K562 (cell line): ENCODE data around the gene ERVFRD-1. TPM values are rescaled to one million over a fixed set of nuclear protein-coding genes. Genes with fewer than 3 reads are reported as not detected.
A peak's percentile ranks its signal among the peaks of the same experiment; 100 is the strongest.
"Not testable (repeated sequence)": the region's sequence is repeated elsewhere in the genome, so short reads cannot be mapped to it uniquely, and the experiment has no call there.

Experiments used
- ATAC-seq: fragments of 200-7000 bp; cut with Tn5 transposase; 3 replicates; pipeline ENCODE4 v1.9.1; 2020; ENCODE audit warnings: moderate library complexity
- BruUV-seq: library from RNA; stranded (reverse); fragments of 400-500 nt; replicated peaks from 2 replicates; lab custom pipeline; 2021; lab: Mats Ljungman, UMichigan
- CTCF ChIA-PET: fragments of 300-600 bp; formaldehyde crosslinking; extraction: SDS; loops from one replicate; lab custom pipeline; 2021; ENCODE audit warnings: low intra/inter-chr PET ratio; lab: Yijun Ruan, JAX
- POLR2A ChIA-PET: fragments of 300-600, 350-650 bp; sonication (Branson Sonifier 250); formaldehyde crosslinking; extraction: SDS; loops from one replicate; lab custom pipeline; 2021; ENCODE audit warnings: antibody characterized with exemption, inconsistent platforms; lab: Yijun Ruan, JAX
- DNase-seq, 4 experiments: peaks; one replicate each; pipeline versions ENCODE4 v3.0.0 to v3.0.0-alpha.2; 2011 to 2018; ENCODE audit warnings: low spot score in 3 of 4, mixed read lengths in 3 of 4; ENCODE audit errors: extremely low read depth in 1 of 4
- FAIRE-seq: peaks from 2 replicates; lab custom pipeline; 2011; peaks lifted over from hg19 to GRCh38; lab: Jason Lieb, UNC
- H2AFZ ChIP-seq: 2 replicates; pipeline ENCODE4 v1.6.0; 2011; ENCODE audit warnings: low read depth, low read length, control low read depth, inconsistent platforms
- H3K27ac ChIP-seq: fragments of 200-600 bp; 3 replicates; pipeline ENCODE4 v1.8.0; 2011; ENCODE audit warnings: low read depth, mild to moderate bottlenecking, control low read depth, inconsistent platforms, low read length, moderate library complexity, mixed read lengths; ENCODE audit errors: extremely low read depth
- H3K27me3 ChIP-seq, 2 experiments: fragments of 300-600 bp in 1 of 2; 2 replicates in 1 of 2; 3 replicates in 1 of 2; pipeline versions ENCODE4 v1.6.0 to v1.8.0; 2011; ENCODE audit warnings: inconsistent platforms in 2 of 2, low read length in 2 of 2, mild to moderate bottlenecking in 1 of 2, mixed read lengths in 1 of 2, moderate library complexity in 1 of 2; ENCODE audit not compliant: control insufficient read depth in 2 of 2, insufficient read depth in 2 of 2
- H3K36me3 ChIP-seq: fragments of 300-600 bp; 3 replicates; pipeline ENCODE4 v1.8.0; 2011; ENCODE audit warnings: mild to moderate bottlenecking, low read length, inconsistent platforms; ENCODE audit not compliant: control insufficient read depth, insufficient read depth
- H3K4me1 ChIP-seq, 2 experiments: fragments of 200-600 bp in 1 of 2; replicated peaks in 1 of 2; 2 replicates in 1 of 2; 3 replicates in 1 of 2; pipeline versions ENCODE4 v1.5.1 to v1.8.0; 2011; ENCODE audit warnings: inconsistent platforms in 2 of 2, low read length in 2 of 2, mild to moderate bottlenecking in 1 of 2, mixed read lengths in 1 of 2, moderate library complexity in 1 of 2; ENCODE audit not compliant: control insufficient read depth in 2 of 2, insufficient read depth in 2 of 2
- H3K4me2 ChIP-seq: 2 replicates; pipeline ENCODE4 v1.6.1; 2011; ENCODE audit warnings: low read length, control low read depth, inconsistent platforms, mixed read lengths; ENCODE audit not compliant: insufficient read depth
- H3K4me3 ChIP-seq: fragments of 200-600 bp; sonication (generic), shearing (Covaris generic); 2 replicates; pipeline ENCODE4 v1.5.1; 2016; ENCODE audit warnings: control low read depth, inconsistent platforms
- H3K79me2 ChIP-seq: fragments of 200-600 bp; 3 replicates; pipeline ENCODE4 v1.8.0; 2011; ENCODE audit warnings: low read length, inconsistent platforms; ENCODE audit not compliant: control insufficient read depth, insufficient read depth
- H3K9ac ChIP-seq, 2 experiments: 2 replicates each; pipeline versions ENCODE4 v1.6.0 to v1.6.1; 2011; ENCODE audit warnings: low read depth in 2 of 2, low read length in 2 of 2, control low read depth in 1 of 2, inconsistent platforms in 1 of 2, mild to moderate bottlenecking in 1 of 2, mixed read lengths in 1 of 2; ENCODE audit not compliant: insufficient read depth in 1 of 2
- H3K9me1 ChIP-seq: one replicate; pipeline ENCODE4 v1.6.0; 2011; ENCODE audit warnings: inconsistent platforms, mild to moderate bottlenecking, low read length, moderate library complexity; ENCODE audit not compliant: control insufficient read depth, insufficient read depth
- H3K9me3 ChIP-seq: replicated peaks from 2 replicates; pipeline ENCODE4 v1.5.1; 2011; ENCODE audit warnings: low read depth, low read length, inconsistent platforms; ENCODE audit not compliant: control insufficient read depth, insufficient read depth
- H4K20me1 ChIP-seq: replicated peaks from 2 replicates; pipeline ENCODE4 v1.6.1; 2011; ENCODE audit warnings: low read length, inconsistent platforms, mixed read lengths; ENCODE audit not compliant: control insufficient read depth, insufficient read depth
- ARNT ChIP-seq, 2 experiments: fragments of 450-650 bp; IDR thresholded peaks; 2 replicates each; pipeline ENCODE4 v1.6.1; 2016; ENCODE audit warnings: mild to moderate bottlenecking in 1 of 2
- FOXJ2 ChIP-seq: fragments of 200-800 bp; sonication (Bioruptor generic); IDR thresholded peaks from 2 replicates; pipeline ENCODE4 v1.6.1; 2016; ENCODE audit warnings: missing genetic modification characterization, missing compliant biosample characterization
- MAFK ChIP-seq: IDR thresholded peaks from 2 replicates; pipeline ENCODE4 v1.6.1; 2011; ENCODE audit warnings: low read length, improper control_type of control experiment
- SREBF2 ChIP-seq: sonication (generic); formaldehyde crosslinking; IDR thresholded peaks from 2 replicates; pipeline ENCODE4 v1.4.0; 2020; ENCODE audit warnings: mild to moderate bottlenecking, missing genetic modification reagents
- STAG1 ChIP-seq: sonication (generic); formaldehyde crosslinking; IDR thresholded peaks from 2 replicates; pipeline ENCODE4 v1.5.0; 2020; ENCODE audit warnings: missing genetic modification reagents, borderline replicate concordance
- TCF7L2 ChIP-seq: fragments of 150-350 bp; IDR thresholded peaks from 2 replicates; pipeline ENCODE4 v1.6.1; 2016; ENCODE audit warnings: low read depth, mild to moderate bottlenecking, low read length, moderate library complexity
- TSC22D4 ChIP-seq: fragments of 450-650 bp; IDR thresholded peaks from 2 replicates; pipeline ENCODE4 v1.6.1; 2016; ENCODE audit warnings: missing genetic modification characterization, missing biosample characterization, control low read depth
- ZNF280A ChIP-seq: fragments of 450-650 bp; IDR thresholded peaks from 2 replicates; pipeline ENCODE4 v1.6.1; 2018; ENCODE audit warnings: mild to moderate bottlenecking, low read depth; ENCODE audit not compliant: partially characterized antibody
- WGBS: fragments of 100-300 bp; shearing (Covaris generic); methylation state at CpG from one replicate; pipeline ENCODE4 v1.1.6; 2016; ENCODE audit warnings: low coverage, mixed read lengths; ENCODE audit not compliant: insufficient coverage; ENCODE audit errors: missing lambda C conversion rate; 5-methylcytosine and 5-hydroxymethylcytosine counted together
- in situ Hi-C: fragments of 300-500 bp; cut with MboI; formaldehyde crosslinking; loops from 4 replicates; pipeline ENCODE4 v1.15.0; 2018; ENCODE audit warnings: inconsistent platforms, mixed read lengths
- intact Hi-C: fragments of 100-400 bp; cut with micrococcal nuclease; formaldehyde crosslinking; loops from 2 replicates; pipeline ENCODE4 v1.14.2; 2022
- polyA plus RNA-seq, 8 experiments: library from polyadenylated mRNA; depleted of rRNA in 4 of 8; stranded (reverse) in 5 of 8; unstranded in 3 of 8; fragments of >200 nt; fragmentation: Nextera tagmentation in 2 of 8; fragmentation: Illumina TruSeq in 1 of 8; extraction: Ambion mirVana in 2 of 8; extraction: Trizol in 1 of 8; gene quantifications; 2 replicates each; pipeline versions ENCODE4 v1.2.1 to v1.2.3, GENCODE V29; 2011 to 2014; ENCODE audit warnings: inconsistent platforms in 1 of 8, missing spikeins in 1 of 8
- total RNA-seq, 7 experiments: library from RNA; depleted of rRNA in 6 of 7; stranded (reverse); fragments of >200 nt in 6 of 7; fragmentation: Illumina TruSeq in 2 of 7; extraction: Trizol in 2 of 7; gene quantifications; 2 replicates each; pipeline versions ENCODE4 v1.2.1 to v1.2.3, GENCODE V29; 2011 to 2021; ENCODE audit warnings: low replicate concordance in 1 of 7
- TF ChIP-seq, protein P1 (sequence below): fragments of 200-400 bp; formaldehyde crosslinking; IDR thresholded peaks from 2 replicates; pipeline ENCODE4 v1.6.1; 2017; ENCODE audit warnings: mild to moderate bottlenecking, low read depth, low read length, moderate library complexity

The ERVFRD-1 gene
- total and polyA plus RNA-seq, 9 of the 15 experiments (the other 6 are each of a cell fraction or from before 2014, with no cell fraction given): 0.05 to 0.14 (median 0.09) TPM; not detected in 2

DNA sequence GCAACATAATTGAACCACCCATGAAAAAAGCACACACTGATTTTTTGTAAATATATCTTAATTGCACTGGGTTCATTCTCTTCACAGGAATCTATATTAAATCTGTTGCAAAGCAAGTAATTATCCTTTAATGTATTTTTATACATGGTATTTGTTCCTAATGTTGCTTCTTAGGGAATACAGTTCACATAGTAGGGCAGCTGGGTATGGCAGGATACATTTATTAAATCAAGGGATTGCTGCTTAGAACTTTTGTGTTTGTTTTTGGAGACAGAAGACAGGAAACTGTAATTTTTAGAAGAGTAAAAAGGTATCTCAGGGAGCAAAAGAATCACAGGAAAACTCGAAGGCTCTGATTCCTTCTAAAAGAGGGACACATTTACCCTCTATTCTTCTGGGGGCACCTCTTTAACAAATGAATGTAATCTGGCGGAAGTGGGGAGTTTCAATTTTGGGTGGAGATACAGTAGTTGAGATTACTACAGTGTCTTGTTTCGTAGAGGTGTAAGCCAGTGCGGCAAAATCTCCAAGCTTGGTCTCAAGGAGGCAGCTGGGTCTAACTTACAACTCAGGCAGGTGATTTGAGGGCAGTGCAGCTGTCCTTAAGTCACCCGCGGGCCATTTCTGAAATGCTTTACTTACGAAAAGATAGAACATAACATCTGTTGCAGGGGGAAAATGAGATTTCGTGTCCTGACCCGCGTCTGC is 18.7 kb downstream of the ERVFRD-1 start (continued):
- TF ChIP-seq, protein P1, sequence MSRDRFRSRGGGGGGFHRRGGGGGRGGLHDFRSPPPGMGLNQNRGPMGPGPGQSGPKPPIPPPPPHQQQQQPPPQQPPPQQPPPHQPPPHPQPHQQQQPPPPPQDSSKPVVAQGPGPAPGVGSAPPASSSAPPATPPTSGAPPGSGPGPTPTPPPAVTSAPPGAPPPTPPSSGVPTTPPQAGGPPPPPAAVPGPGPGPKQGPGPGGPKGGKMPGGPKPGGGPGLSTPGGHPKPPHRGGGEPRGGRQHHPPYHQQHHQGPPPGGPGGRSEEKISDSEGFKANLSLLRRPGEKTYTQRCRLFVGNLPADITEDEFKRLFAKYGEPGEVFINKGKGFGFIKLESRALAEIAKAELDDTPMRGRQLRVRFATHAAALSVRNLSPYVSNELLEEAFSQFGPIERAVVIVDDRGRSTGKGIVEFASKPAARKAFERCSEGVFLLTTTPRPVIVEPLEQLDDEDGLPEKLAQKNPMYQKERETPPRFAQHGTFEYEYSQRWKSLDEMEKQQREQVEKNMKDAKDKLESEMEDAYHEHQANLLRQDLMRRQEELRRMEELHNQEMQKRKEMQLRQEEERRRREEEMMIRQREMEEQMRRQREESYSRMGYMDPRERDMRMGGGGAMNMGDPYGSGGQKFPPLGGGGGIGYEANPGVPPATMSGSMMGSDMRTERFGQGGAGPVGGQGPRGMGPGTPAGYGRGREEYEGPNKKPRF: no peak
- TF ChIP-seq SREBF2 (CRISPR knock-in tag): no peak
- TF ChIP-seq ZNF280A: no peak
- TF ChIP-seq FOXJ2 (tag): no peak
- peak in 1 of 2 experiments; percentile 61; a peak in 1 of 4 replicates for TF ChIP-seq ARNT (IDR thresholded peaks at IDR 0.05)
- TF ChIP-seq MAFK: no peak
- TF ChIP-seq STAG1 (CRISPR knock-in tag): no peak
- no peak for TF ChIP-seq TSC22D4 (tag)
- TF ChIP-seq TCF7L2: no peak

GRCh38 chr6:11091141-11091540 is 20.4 kb downstream of the ERVFRD-1 start:
- H3K4me3 ChIP-seq, H3K9ac ChIP-seq, DNase-seq, ATAC-seq, H4K20me1 ChIP-seq, FAIRE-seq, BruUV-seq, H3K4me2 ChIP-seq, H3K9me3 ChIP-seq, in situ Hi-C loops, CTCF ChIA-PET, H3K27ac ChIP-seq, H3K36me3 ChIP-seq, intact Hi-C loops, H3K9me1 ChIP-seq, H2AFZ ChIP-seq, H3K27me3 ChIP-seq: not testable (repeated sequence)
- 57% methylated on average over 5 of the region's 5 CpGs for WGBS
- POLR2A ChIA-PET: interaction anchor here (0.6 to 1.4 kb wide), 2 partner anchors 9 to 1090 kb away, joined by 3 to 4 read pairs; no protein-coding TSS in a partner anchor
- H3K79me2 ChIP-seq: peaks cover 23% of the 10 kb centered on the region
- H3K4me1 ChIP-seq: peaks cover 3 to 12% of the 10 kb centered on the region in 2 experiments; a peak in 3 of 5 replicates
